ENCODE measurements around the gene BAHCC1. TPM values are rescaled to one million over a fixed set of nuclear protein-coding genes. Genes with fewer than 3 reads are reported as not detected.

Gene BAHCC1
- total RNA-seq, 1 experiment from 2014 or later: 3.1 TPM

- no peak overlapping the region for H4K5ac ChIP-seq (ENCODE audit: insufficient read length, low read depth, low read length)
- H4K8ac ChIP-seq (replicated peaks; ENCODE audit: insufficient read length, low read depth, low read length): no peak overlapping the region
- no peaks in the 10 kb centered on the region for H3K79me1 ChIP-seq (ENCODE audit: insufficient read depth, low read depth, low read length, poor library complexity, severe bottlenecking)
- H3K4ac ChIP-seq (ENCODE audit: low read depth, low read length): no peak overlapping the region
- H3K14ac ChIP-seq (ENCODE audit: insufficient read depth, low read length): no peak overlapping the region
- no peaks in the 10 kb centered on the region for H4K20me1 ChIP-seq (ENCODE audit: control insufficient read depth, insufficient read depth, insufficient read length)
- no peak overlapping the region for H3K56ac ChIP-seq (ENCODE audit: insufficient read length, low read depth, low read length)
- H3K27me3 ChIP-seq (ENCODE audit: insufficient read depth, low read length): no peaks in the 10 kb centered on the region; the same call in 1 of the 2 replicates
- Mint-ChIP-seq H3K4me3 (no peak overlapping the region), H3K4me1 (peaks cover 19 to 31% of the 10 kb centered on the region in 2 experiments), H3K27me3 (ENCODE audit: low read depth) (peaks cover 40% of the 10 kb centered on the region), H3K9me3 (no peaks in the 10 kb centered on the region), H3K27ac (no peak overlapping the region), H3K36me3 (ENCODE audit: insufficient read depth in 1 of 3, low read depth in 3 of 3) (no peaks in the 10 kb centered on the region)
- H3K27ac ChIP-seq (ENCODE audit: insufficient read length, low read depth, low read length): no peak overlapping the region
- no peak for DNase-seq
- no peak overlapping the region for H3T11ph ChIP-seq (ENCODE audit: low read length)
- peaks cover 1% of the 10 kb centered on the region for H3K23me2 ChIP-seq (ENCODE audit: insufficient read length, low read depth, low read length, poor library complexity, severe bottlenecking)
- no peak overlapping the region for H2AFZ ChIP-seq (ENCODE audit: low read length)
- H2BK20ac ChIP-seq (ENCODE audit: low read depth, low read length, poor library complexity, severe bottlenecking): no peak overlapping the region
- no peak overlapping the region for H4K91ac ChIP-seq (ENCODE audit: insufficient read length, low read depth, low read length)
- no peak overlapping the region for H3K18ac ChIP-seq (ENCODE audit: insufficient read length, low read depth, low read length)
- no peak for TF ChIP-seq CTCF (conservative IDR thresholded peaks at IDR 0.05)
- no peak overlapping the region for H2BK120ac ChIP-seq (ENCODE audit: low read depth, low read length, poor library complexity, severe bottlenecking)
- no peak overlapping the region for H2AK5ac ChIP-seq (ENCODE audit: insufficient read length, low read length)
- H2BK5ac ChIP-seq (ENCODE audit: insufficient read length, low read length): no peak overlapping the region
- H2BK15ac ChIP-seq (ENCODE audit: low read depth, low read length): no peak overlapping the region
- no peaks in the 10 kb centered on the region for H3K79me2 ChIP-seq (ENCODE audit: insufficient read depth, low read length)
- H3K4me2 ChIP-seq (ENCODE audit: insufficient read depth, insufficient read length, low read length): no peak overlapping the region
- WGBS (ENCODE audit: extremely low coverage, insufficient read length, low lambda C conversion rate): no CpG with 5 or more reads among the region's 8 CpGs
- peaks cover 3% of the 10 kb centered on the region; the same call in 1 of the 2 replicates for H3K4me1 ChIP-seq (ENCODE audit: insufficient read depth, low read length)
- H3K9ac ChIP-seq (ENCODE audit: extremely low read depth, insufficient read length, low read length): no peak overlapping the region
- H3K23ac ChIP-seq (ENCODE audit: insufficient read length, low read depth, low read length): no peak overlapping the region
- no peaks in the 10 kb centered on the region for H3K9me3 ChIP-seq (ENCODE audit: control insufficient read depth, low read depth, low read length)
- H2BK12ac ChIP-seq (ENCODE audit: insufficient read length, low read depth, low read length): no peak overlapping the region
These were observed 99.5 kb downstream of the BAHCC1 start for GRCh38 chr17:81494626-81495377.
